Upper lobe of left lung (tissue), 4 donors: ENCODE data around the gene PMAIP1.

Experiments
- CTCF ChIP-seq, 6 experiments: fragments of 450-650 bp in 4 of 6; fragments of 200-600 bp in 2 of 6; sonication (generic) in 2 of 6; IDR thresholded peaks; one replicate each; pipeline ENCODE4 v1.5.1; 2016 to 2019; ENCODE audit warnings: antibody characterized with exemption in 6 of 6
- EP300 ChIP-seq, 4 donors: sonication (generic); formaldehyde crosslinking; IDR thresholded peaks; one replicate each; pipeline ENCODE4 v1.5.1; 2017; ENCODE audit warnings: antibody characterized with exemption in 4 of 4, control low read depth in 2 of 4
- POLR2A ChIP-seq, 4 donors: fragments of 450-650 bp; IDR thresholded peaks; one replicate each; pipeline ENCODE4 v1.5.1; 2016 to 2017; ENCODE audit warnings: antibody characterized with exemption in 4 of 4, mild to moderate bottlenecking in 2 of 4

- TF ChIP-seq CTCF (IDR thresholded peaks at IDR 0.05) (no peak), EP300 (IDR thresholded peaks at IDR 0.05) (no peak), POLR2A (IDR thresholded peaks at IDR 0.05) (no peak)
Measured at GRCh38 chr18:59852548-59852947, 47.2 kb upstream of the PMAIP1 start.
